ENCODE data around the gene MTHFD1L.

MTHFD1L gene

DNA sequence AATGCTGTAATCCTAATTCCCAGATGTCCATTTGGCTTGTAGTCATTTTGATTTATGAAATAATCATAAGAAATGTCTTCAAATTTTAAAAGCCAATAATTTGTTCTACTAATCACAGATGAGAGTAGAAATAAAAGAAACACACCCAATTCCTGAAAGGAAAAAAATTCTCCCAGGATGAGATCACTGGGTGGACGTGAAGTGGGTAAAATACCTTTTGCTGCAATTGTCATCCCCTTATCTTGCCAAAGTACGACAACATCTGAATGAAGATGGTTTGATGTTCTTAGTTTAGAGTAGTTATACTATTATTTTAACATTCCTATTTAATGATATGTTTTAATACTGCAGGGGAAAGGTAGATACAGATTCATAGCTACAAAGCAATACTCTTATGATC is 33.7 kb downstream of the MTHFD1L start:
- DNase-seq = no peak

GRCh38 chr6:150900049-150900448 is 34.5 kb downstream of the MTHFD1L start:
- DNase-seq = no peak

GRCh38 chr6:150902142-150902776 is 36.8 kb downstream of the MTHFD1L start:
- DNase-seq = no peak

- no peak for DNase-seq
Measured at GRCh38 chr6:150905769-150906168, 40.3 kb downstream of the MTHFD1L start.

DNA sequence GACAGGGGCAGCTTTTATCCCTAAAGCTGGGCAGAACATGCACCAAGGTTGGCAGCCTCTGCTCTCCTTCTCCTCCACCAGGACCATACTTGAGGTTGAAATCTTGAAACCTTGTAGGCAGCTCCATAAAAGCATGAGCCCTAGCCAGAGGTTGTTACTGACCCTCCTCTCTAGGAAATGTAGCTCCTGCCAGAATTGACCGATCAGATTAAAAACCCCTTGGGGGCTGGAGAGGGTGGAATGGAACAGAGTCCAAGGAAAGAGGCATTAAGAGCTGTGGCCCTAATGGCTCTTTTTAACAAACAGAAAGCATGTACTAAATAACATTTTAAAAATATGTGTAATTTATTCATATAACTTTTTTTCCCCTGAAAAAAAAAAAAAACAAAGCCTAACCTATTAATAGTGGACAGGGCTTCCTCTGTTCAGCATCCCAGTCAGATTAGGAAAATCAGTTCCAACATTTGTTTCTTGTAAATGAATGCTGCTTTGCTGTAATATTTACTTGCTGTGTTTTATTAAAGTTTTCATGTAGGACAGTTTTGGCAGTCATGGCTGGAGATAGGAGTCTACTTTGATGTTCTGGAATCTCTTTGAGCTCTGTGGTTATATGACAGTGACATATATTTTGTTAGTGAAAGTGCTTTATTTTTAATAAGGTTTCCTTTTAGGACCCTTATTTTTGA is 41.3 kb downstream of the MTHFD1L start:
- DNase-seq = no peak

DNA sequence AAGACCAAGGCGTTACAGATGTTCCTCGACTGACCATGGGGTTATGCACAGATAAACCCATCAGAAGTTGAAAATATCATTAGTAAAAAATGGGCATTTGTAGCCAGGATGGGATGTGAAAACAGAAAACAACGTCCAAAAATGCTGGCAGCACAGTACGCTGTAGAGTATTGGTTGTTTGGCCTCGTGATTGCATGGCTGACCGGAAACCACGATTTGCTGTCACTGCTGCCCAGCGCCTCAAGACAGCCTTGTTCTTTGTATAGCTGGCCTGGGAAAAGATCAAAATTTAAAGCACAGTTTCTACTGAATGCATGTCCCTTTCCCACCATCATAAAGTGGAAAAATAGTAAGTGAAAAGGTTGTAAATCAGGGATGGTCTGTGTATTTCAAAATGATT is 41.9 kb downstream of the MTHFD1L start:
- DNase-seq = no peak

- DNase-seq = no peak
Measured at GRCh38 chr6:150908901-150909300, 43.4 kb downstream of the MTHFD1L start.

DNA sequence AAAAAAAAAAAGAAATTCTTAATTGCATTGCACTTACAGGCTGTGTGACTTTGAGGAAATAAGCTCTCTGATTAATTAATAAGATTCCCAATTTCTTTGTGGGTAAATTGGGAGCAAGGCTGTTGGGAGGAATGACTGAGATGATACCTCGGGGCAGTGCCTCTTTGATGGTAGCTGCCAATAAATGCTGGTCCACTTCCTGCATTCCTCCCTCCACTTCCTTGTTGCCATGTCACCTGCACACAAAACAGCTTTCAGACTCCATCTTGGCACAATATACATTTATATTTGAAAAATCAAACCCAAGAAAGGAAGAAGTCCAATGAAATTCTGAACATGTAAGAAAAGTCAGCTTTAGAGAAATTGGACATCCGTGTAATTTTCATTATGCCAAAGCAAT is 45.1 kb downstream of the MTHFD1L start:
- DNase-seq = no peak

GRCh38 chr6:150914372-150914771 is 48.9 kb downstream of the MTHFD1L start:
- no peak for DNase-seq

- no peak for DNase-seq
Measured at GRCh38 chr6:150915131-150915879, 49.8 kb downstream of the MTHFD1L start.

DNA sequence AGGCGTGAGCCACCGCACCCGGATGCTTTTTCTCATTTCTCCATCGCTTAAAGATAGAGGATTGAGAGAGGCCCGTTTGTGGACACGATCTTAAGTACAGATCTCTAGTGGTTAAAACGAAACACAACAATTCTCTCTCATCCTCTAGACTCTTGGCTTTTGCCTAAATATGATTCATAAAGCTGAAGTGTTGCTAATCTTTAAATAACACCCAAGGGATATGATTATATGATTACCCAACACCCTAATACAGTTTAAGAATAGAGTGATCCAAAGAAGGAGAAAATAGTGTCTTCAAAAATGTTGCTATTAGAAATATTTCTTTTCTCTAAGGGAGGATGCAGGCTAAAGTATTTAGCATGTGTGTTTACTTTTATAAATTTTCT is 50.4 kb downstream of the MTHFD1L start:
- DNase-seq = no peak

DNA sequence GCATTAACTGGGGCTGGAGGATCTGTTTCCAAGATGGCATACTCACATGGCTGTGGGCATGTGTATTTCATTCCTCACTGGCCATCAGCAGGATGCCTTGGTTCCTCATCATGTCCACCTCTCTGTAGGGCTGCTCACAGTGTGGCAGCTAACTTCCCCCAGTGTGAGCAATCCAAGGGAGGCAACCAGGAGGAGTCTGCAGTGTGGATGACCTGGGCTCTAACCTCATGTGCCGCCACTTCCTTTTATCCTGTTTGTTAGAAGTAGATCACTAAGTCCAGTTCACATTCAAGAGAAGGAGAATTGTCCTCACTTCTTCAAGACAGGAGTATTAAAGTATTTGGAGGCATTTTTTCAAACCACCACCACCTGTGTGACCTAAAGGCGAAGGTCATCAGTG is 54.4 kb downstream of the MTHFD1L start:
- DNase-seq = no peak

- DNase-seq = no peak
Measured at GRCh38 chr6:150922137-150922536, 56.6 kb downstream of the MTHFD1L start.

- no peak for DNase-seq
Measured at GRCh38 chr6:150924808-150925589, 59.5 kb downstream of the MTHFD1L start.

DNA sequence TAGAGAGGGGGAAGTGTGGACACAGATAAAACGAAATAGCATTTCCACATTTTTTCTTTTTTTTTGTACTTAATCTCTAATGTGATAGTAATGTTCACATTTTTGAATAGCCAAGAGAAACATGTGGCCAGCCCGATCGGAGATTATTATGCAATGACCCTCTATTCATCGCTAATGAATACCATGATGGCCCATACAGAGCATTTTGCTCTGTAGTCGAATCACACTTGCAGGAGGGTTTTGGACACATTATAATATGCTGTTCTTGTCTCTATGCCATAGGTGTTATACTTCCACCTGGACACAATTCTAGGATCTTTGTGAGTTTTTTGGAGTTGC is 60.1 kb downstream of the MTHFD1L start:
- no peak for DNase-seq

- DNase-seq = no peak
Measured at GRCh38 chr6:150925976-150926375, 60.5 kb downstream of the MTHFD1L start.

GRCh38 chr6:150928882-150929281 is 63.4 kb downstream of the MTHFD1L start:
- DNase-seq = no peak

- DNase-seq = no peak
Measured at GRCh38 chr6:150929416-150929815, 63.9 kb downstream of the MTHFD1L start.

GRCh38 chr6:150930841-150931240 is 65.3 kb downstream of the MTHFD1L start:
- no peak for DNase-seq

- no peak for DNase-seq
Measured at GRCh38 chr6:150931405-150931804, 65.9 kb downstream of the MTHFD1L start.

DNA sequence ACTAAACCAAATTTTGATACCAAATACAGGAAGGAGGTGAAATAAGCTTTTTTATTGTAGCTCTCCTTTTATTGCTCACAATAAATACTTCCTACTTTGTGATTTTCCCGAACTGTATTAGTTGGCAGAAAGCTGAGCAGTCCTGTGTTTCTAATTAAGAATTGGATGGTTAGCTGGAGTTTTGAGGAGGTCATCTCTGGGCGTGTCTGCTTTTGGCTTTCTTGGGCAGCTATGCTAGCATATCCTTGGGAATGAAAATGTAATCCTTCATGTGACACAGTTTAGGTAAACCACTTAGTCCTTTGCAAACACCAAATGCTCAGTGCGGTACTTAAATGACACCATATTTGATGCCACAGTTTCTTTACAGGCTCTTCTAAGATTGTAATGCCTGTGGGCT is 67.5 kb downstream of the MTHFD1L start:
- DNase-seq = no peak

DNA sequence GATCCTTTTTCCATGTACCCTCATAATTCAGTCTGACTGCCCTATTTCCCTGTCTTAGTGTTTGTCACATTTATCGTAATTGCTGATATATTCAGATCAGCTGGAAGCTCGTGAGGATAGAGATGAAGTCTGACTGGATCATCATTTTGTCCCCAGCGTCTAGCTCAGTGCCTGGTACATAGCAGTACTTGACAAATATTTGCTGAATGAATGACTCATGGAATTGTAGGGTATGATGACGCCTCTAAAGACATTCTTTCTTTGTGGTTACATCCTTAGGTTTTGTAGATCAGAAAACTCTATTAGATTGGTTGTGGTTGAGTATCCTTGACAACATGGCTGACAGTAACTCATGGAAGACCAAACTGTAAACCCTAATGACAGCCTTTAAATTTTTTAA is 68.9 kb downstream of the MTHFD1L start:
- no peak for DNase-seq

DNA sequence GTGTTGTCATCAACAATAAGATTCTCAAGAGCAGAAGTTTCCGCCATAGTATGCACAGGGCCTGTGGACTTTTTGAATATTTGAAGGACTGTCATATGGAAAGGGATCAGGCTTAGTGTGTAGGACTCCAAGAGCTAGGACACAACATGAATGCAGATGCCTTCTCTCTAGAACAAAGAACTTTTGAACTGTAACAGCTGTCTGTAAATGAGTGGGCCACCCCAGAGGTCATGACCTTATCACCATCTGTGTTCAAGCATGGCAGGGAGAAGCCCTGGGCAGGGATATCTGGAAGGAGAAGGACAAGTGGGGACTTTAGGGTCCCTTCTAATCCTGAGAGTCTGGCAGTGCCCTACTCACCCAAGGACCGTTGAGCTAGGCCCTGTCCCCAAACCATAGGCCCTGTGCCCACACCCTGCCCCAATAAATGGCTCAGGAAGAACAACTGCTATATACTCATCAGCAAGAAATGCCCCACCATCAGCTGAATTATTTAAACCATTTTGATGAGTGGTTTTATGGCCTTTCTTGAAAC is 70.6 kb downstream of the MTHFD1L start:
- no peak for DNase-seq
